ENCODE results near the gene ZNF630.
A peak's percentile ranks its signal among the peaks of the same experiment; 100 is the strongest.
"Not testable (repeated sequence)": the region's sequence is repeated elsewhere in the genome, so short reads cannot be mapped to it uniquely, and the experiment has no call there.

ZNF630 gene

DNA sequence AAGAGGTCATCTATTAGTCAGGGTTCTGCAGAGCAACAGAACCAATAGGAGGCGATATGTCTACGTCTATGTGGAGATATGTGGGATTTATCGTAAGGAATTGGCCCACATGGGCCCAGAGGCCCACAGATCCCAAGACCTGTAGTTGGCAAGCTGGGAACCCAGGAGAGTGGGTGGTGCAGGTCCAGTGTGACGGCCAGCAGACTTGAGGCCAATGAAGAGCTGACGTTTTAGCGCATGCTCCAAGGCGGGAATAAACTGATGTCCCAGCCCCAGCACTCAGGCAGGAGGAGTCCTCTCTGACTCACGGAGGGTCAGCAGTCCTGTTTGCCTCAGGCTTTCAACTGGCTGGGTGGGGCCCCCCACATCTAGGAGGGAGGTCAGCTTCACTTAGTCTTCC, 43.3 kb downstream of the ZNF630 start:
- DNase-seq: no peak

DNA sequence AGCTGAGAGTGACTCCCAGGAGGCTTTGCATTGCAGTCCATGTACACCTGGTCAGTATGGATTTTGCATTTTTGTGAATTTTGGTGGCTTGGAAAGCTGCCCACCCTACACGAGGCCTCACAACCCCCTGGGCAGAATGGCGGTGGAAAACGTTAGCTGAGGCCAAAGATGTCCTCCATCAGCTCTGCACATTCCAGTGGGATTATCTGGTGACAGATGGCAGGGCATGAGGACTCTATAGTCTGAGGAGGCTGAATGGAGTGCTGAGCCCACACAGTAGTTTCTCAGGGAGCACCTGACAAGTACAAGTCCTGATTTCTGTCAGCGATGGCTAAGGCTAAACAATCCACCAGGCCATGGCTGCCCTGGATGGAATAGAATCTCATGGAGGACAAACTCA, 43.9 kb downstream of the ZNF630 start:
- not testable (repeated sequence) for DNase-seq

DNA sequence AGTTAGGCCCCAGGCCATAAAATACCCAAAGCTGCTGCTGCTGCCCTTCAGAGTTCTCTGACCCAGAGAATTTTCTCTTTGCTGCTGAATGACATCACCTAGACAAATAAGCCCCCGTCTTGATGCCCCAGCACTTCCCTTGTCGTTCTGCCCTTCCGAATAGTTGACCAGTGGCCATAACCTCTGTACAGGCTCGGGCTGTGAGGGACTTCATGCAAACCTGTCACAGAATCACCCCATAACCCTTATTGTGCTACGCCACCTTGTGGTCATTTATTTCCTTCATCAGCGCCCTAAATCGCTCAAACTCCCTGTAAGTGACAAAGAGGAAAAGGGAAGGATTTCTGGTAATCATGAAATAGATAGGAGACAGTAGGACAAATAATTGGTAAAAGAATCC, 45.9 kb downstream of the ZNF630 start:
- DNase-seq: peak; percentile 3

DNA sequence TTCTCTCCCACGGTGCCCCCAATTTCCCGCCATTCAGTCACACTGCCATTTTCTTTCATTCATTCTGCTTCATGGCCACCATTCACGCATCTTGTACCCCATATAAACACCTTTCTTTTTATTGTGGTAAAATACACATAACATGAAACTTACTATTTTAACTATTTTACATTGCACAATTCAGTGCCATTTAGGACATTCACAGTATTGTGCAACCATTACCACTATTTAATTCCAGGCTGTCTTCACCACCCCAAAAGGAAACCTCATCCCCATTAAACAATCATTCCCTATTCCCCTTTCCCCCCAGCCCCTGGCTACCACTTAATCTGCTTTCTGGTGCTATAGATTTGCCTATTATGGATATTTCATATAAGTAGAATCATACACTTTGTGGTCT, 48.7 kb downstream of the ZNF630 start:
- DNase-seq: no peak

DNA sequence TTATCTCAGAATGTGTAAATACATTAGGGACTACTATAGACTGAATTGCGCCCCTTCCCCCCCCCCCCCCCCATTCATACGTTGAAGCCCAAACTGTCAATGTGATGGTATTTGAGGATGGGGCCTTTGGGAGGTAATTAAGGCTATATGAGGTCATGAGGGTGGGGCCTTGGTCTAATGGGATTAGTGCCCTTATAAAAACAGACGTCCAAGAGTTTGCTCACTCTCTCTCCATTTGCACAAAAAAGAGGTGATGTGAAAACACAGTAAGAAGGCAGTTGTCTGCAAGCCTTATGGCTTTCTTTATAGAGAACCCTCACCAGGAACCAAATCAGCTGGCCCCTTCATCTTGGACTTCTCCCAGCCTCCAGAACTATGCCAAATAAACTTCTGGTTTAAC, 49.3 kb downstream of the ZNF630 start:
- no peak for DNase-seq

DNA sequence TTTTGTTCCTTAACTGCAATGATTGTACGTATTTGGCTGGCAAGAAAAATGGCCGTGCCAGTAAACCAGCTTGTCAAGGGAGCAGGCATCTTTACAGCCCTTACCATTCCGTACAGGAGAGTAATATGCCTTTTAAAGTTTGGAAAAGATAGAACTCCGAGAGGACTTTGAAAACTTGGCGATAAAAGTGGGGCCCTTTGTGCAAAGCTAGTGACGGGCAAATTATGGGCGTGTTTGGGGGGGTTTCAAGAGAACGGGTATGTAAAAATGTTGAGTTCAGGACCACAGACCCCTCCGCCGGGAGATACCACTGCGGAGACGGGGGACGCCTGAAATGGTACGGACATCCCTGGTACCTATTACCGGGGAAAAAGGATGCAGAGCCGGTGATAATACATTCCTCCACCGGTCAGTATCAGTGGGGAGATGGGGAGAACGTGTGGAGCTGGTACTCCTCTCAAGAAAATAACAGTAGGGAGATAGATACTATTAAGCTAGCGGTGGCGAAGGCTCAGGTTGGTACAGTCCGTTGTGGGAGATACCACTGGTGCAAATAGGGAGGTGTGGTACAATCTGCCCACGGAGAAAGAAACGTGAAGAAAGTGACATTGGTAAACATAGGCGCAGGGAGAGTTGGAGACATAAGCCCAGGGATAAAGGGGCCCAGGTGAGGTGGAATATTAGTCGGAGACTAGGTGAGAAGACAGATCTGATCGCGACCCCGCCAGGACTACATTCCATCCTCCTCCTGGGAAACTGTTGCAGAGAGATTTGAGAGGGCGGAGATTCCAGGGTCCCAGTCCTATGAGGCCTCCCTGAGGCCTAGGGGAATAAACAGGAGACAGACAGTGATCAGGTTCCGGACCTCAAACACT, 50.2 kb downstream of the ZNF630 start:
- DNase-seq: peak; percentile 73

DNA sequence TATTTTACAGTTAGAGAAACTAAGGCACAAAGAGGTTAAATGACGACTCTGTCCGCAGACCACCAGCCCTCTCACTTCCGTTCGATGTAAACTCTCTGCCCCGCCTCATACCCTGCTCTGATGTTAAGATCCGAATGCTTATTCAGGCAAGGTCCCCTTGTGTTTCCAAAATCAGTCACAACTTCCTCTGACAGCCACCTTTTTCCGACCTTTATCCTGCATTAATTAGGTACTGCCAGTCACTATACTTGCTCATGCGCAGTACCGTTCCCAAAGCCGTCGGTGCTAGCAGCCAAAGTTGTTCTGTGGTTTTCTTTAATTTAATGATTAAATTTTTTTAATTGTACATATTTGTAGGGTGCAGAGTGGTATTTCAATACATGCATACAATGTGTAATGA, 51.0 kb downstream of the ZNF630 start:
- peak; percentile 29 for DNase-seq

DNA sequence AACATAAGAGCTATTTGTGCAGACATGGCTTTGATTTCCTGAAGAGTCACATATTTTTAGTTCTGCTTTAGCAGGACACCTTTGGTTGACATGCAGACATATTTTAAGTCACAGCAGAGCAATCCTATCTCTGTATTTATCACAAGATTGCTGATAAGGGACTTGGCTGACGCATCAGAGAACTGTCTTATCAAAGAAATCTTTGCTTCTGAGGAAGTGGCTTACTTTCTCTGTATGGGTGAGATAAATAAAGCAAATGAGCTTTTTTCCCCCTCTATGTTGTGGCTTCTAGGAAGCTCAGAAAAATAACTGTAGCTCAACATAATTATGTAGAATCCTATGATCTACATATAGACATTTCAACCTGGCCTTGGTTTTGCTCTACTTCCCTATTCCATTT, 51.5 kb downstream of the ZNF630 start:
- not testable (repeated sequence) for DNase-seq

DNA sequence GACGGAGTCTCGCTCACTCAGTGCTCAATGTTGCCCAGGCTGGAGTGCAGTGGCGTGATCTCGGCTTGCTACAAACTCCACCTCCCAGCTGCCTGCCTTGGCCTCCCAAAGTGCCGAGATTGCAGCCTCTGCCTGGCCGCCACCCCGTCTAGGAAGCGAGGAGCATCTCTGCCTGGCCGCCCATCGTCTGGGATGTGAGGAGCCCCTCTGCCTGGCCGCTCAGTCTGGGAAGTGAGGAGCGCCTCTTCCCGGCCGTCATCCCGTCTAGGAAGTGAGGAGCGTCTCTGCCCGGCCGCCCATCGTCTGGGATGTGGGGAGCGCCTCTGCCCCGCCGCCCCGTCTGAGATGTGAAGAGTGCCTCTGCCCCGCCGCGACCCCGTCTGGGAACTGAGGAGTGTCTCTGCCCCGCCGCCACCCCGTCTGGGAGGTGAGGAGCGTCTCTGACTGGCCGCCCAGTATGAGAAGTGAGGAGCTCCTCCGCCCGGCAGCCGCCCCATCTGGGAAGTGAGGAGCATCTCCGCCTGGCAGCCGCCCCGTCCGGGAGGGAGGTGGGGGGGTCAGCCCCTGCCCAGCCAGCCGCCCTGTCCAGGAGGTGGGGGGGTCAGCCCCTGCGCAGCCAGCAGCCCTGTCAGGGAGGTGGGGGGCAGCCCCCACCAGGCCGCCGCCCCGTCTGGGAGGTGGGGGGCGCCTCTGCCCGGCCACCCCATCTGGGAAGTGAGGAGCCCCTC, 54.7 kb downstream of the ZNF630 start:
- not testable (repeated sequence) for DNase-seq

DNA sequence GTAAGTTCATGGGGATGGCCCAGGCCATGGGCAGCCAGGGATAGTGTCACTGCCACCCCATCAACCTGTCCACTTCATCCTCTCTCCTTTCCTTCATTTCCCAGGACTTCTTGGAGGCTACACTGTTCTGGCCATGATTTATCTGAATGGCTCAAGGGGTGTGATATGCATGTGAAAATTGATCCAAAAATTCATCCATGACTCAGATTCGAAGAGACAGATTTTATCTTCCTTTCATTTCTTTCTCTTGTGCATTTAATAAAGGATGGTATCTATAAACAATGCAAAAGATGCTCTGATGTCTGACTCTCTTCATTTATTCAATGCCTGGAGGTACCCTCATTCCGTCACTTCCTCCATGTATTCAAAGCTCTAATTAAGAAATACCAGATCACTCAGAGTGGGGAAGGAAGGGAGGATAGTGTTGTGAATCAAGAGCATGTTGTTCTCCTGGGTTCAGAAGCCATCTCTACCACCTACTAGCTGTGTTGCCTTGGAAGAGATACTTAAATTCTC, 61.9 kb downstream of the ZNF630 start:
- DNase-seq: not testable (repeated sequence)
